NCI-H1092 treated with DMSO at 0.1 percent for 48 hours (cell line): Measurements from ENCODE around the gene ERVW-1.

Experiments used
- DNase-seq: peaks from one replicate; lab custom pipeline; 2025; lab: John Stamatoyannopoulos, UW

ERVW-1 gene

GRCh38 chr7:92423710-92424131 lies 54.0 kb downstream of the ERVW-1 start:
- DNase-seq: peak; percentile 53

- DNase-seq: no peak
Observed at GRCh38 chr7:92422926-92423325, 54.8 kb downstream of the ERVW-1 start.

- DNase-seq: peak; percentile 91
Observed at GRCh38 chr7:92421676-92422435, 55.9 kb downstream of the ERVW-1 start.
